GM19023 (cell line): ENCODE results near the gene LAMP1.
A peak's percentile ranks its signal among the peaks of the same experiment; 100 is the strongest.
"Not testable (repeated sequence)": the region's sequence is repeated elsewhere in the genome, so short reads cannot be mapped to it uniquely, and the experiment has no call there.

ENCODE experiments used
- ATAC-seq: cut with Tn5 transposase; IDR thresholded peaks from one replicate; pipeline ENCODE4 v1.9.1; 2021; ENCODE audit warnings: mild to moderate bottlenecking, moderate library complexity; ENCODE audit not compliant: unreplicated experiment

Gene LAMP1, protein sequence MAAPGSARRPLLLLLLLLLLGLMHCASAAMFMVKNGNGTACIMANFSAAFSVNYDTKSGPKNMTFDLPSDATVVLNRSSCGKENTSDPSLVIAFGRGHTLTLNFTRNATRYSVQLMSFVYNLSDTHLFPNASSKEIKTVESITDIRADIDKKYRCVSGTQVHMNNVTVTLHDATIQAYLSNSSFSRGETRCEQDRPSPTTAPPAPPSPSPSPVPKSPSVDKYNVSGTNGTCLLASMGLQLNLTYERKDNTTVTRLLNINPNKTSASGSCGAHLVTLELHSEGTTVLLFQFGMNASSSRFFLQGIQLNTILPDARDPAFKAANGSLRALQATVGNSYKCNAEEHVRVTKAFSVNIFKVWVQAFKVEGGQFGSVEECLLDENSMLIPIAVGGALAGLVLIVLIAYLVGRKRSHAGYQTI

DNA sequence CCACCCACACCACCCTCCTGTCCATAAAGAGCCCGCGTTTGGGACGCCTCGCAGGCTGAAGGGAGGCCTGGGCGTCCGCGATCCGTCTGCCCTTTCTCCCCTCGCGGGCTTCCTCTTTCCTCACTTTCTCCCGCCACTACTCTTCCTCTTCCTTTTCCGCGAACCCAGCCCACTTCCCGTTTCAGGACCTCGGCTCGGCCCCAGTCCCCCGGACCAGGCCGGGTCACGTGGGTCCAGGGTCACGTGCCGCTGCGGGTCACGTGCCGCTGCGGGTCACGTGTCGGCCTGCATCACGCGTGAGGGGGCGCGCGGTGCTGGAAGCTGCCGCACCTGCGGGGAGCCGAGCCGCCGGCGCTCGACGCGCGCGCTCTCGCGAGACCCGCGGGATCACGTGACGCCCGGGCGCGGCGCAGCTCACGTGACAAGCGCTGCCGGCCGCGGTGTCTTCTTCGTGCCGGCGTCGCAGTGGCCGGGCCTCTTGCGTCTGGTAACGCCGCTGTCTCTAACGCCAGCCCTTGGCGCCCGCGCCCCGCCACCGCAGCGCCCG, at the start of gene LAMP1:
TSS of gene LAMP1 (plus strand) at position 417 of the 547 bp plus-strand sequence. CDS start 196 bp downstream, outside the sequence.
- ATAC-seq: peak; percentile 79

DNA sequence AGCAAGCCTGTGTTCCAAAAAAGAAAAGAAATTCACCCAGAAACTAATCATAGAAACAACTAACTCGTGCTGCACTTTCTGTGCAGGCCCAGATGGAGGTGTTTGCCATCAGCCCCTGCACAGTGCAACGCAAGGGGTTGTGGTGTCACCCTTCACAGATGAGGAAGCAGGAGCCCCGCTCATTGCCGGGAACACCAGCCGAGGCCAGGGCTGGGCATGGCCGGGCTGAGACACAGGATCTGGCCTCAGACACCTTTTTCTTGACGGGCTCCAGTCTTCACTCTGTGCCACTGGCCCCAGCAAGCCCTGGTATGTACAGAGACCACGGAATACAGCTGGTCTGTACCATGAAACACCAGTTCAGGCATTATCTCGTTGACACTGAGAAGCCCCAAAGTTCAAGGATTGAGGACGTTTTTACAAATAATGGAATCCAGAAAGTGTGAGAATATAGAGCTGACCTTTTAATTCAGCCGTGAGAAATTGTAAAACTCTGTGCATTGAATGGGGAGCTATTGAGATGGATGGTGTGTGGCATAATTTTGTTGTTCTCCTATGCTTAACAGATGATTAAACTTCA, 44.4 kb upstream of the LAMP1 start:
- ATAC-seq: no peak

GRCh38 chr13:113257908-113258307, 39.1 kb upstream of the LAMP1 start:
- ATAC-seq: not testable (repeated sequence)

DNA sequence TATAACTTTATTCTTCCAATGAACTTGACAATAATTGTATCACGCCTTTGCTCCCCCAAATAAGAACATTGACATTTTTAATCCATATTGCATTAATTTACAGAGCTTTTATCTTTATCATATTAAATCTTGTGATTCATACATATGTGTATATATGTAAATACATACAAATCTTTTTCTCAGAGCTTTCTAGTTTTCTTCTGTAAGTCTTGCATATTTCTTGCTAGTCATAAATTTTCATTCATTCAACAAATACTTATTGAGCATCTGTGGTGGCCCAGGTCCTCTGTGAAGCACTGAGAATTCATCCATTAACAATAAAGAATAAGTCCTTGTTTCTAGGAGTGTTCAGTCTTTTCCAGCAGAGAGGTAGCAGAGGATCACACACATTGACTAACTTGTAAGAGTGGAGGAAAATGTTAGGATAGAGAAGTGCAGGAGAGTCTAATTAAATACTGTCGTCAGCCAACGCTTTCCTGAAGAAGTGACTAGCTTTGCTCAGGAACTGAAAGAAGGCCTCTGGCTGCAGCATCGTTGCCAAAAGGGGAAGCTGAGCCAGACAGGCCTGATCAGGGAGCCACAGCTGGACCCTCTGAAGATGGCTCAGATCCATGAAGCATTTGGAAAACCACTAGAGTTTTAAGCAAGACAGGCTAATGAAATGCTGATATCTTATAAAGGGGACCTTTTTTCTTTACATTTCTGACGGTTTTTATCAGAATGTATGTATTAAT, 38.6 kb upstream of the LAMP1 start:
- ATAC-seq: no peak

DNA sequence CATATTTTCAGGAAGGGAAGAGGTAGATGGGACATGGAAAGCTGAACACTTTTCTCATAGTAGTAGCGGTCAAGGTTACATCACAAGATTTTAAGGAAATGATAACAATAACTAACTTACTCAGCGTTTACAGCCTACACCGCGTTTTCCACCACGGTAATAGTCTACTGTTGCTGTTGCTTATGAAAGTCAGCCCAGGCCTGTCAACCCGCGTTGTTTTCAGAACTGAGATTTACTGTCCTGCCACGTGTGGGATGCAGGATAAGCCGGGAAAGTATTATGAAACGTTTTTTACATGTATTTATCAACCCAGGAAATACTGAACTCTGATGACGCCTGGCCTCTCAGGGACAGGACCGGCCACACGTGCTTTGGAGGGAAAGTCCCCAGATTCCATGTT, 36.0 kb upstream of the LAMP1 start:
- no peak for ATAC-seq

- not testable (repeated sequence) for ATAC-seq
These were observed 34.0 kb upstream of the LAMP1 start for GRCh38 chr13:113263016-113263415.

- ATAC-seq: no peak
These were observed 29.2 kb upstream of the LAMP1 start for GRCh38 chr13:113267642-113268405.

GRCh38 chr13:113272031-113272430, 25.0 kb upstream of the LAMP1 start:
- no peak for ATAC-seq

- no peak for ATAC-seq
These were observed 24.3 kb upstream of the LAMP1 start for GRCh38 chr13:113272701-113273181.

- ATAC-seq: no peak
These were observed 23.7 kb upstream of the LAMP1 start for GRCh38 chr13:113273321-113273720.

DNA sequence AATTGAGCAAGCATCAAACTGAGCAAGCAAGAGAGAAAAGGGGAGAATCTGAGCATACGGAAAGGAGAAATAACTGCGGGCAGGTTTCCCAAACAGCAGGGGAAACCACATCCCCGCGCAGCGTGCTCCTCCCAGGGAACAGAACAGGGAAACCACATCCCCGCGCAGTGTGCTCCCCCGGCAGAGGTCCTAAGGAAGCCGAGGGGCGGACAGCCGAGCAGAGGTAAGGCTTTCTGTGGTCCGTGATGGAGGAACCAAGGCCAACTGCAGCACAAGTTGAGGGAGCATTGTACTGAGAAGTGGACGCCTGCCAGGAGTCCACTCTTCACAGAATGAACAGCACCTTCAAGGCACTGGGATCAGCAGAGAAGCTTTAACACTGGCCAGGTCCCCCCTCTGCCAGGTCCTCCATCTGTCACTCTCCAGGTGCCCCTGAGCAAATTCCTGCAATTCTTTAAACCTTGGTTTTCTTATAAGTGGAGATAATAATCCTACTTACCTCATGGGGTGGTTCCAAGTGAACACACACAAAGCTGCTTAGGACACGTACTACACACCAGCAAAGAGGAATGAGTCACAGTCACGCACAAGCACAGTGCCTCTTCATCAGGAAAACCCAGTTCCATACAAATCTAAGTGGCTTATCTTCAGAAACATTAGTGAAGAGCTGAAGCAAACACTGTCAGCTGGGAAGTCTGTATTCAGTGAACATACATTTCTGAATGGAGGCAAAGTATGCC, 23.0 kb upstream of the LAMP1 start:
- no peak for ATAC-seq

DNA sequence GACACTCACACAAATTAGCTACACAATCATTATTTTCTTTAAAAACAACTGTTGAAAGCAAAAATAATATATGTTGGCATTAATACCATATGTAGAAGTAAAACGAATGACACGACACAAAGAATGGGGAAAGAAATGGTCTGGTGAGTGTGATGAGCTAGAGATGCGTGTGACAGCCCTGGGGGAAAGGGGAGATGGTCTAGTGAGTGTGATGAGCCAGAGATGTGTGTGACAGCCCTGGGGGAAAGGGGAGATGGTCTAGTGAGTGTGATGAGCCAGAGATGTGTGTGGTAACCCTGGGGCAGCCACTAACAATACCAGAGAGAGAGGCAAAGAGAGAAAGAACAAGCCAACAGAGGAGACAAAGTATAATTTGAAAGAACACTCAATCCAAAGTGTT, 22.3 kb upstream of the LAMP1 start:
- no peak for ATAC-seq

- ATAC-seq: no peak
These were observed 21.7 kb upstream of the LAMP1 start for GRCh38 chr13:113275387-113275786.

DNA sequence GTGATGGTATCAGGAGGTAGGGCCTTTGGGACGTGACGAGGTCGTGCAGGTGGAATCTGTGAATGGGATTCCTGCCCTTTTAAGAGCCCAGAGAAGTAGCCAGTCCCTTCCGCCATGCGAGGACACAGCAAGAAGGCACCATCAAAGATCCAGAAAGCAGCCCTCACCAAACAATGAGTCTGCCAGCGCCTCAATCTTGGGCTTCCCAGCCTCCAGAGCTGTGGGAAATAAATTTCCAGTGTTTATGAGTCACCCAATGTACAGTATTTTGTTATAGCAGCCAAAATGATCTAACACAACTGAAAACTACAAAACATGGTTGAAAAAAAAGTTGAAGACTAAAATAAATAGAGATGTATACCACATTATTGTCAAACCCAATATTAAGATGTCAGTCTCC, 16.9 kb upstream of the LAMP1 start:
- ATAC-seq: no peak

DNA sequence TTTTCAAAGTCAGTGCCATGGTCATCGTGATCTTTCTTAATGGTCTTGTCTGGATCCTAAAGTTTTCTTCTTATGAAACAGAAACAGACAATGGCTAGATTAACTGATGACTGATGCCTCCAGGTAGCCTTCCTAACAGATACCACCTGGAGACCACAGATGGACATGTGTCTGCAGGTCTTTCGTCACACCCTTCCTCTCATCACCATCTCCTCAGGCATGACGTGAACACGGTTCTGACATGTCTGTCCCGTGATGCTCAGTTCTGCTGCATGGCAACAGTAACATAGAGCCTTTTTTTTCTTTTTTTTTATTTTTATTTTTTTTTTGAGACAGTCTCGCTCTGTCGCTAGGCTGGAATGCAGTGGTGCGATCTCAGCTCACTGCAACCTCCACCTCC, 13.1 kb upstream of the LAMP1 start:
- ATAC-seq: no peak

DNA sequence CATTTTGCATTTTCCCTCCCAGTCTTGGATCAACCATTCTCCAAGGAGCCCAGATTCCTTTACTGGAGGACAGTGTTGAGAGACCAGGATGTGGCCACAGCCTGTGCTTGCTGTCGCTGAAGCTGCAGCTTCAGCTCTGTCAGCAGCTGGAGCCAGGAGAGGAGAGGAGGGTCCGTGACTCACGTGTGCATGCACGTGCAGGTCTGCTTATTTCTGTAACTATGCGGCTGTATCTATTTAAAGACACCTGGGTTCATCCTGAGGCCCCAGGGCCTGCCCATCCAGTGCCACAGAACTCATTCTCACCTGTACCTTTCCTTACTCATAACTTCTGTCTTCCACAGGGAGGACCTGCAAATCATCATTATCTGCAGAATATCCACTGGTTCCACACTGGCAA, 8.2 kb upstream of the LAMP1 start:
- ATAC-seq: no peak

DNA sequence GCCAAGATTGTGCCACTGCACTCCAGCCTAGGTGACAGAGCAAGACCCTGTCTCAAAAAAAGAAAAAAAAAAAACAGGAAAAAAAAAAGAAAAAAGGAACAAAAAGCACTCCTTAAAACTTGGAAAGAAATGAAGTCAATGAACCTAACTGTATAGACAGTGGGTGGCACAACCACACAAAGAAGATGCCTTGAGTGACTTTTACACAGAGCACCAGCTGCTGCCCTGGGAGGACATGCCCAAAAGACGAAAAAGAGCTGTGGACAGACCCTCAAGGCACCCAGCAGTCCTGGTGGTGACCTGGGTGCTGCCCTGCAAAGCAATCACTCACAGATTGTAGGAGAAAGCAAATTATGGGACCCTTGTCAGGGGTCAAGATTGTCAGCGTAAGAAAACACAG, 5.9 kb upstream of the LAMP1 start:
- ATAC-seq: no peak

DNA sequence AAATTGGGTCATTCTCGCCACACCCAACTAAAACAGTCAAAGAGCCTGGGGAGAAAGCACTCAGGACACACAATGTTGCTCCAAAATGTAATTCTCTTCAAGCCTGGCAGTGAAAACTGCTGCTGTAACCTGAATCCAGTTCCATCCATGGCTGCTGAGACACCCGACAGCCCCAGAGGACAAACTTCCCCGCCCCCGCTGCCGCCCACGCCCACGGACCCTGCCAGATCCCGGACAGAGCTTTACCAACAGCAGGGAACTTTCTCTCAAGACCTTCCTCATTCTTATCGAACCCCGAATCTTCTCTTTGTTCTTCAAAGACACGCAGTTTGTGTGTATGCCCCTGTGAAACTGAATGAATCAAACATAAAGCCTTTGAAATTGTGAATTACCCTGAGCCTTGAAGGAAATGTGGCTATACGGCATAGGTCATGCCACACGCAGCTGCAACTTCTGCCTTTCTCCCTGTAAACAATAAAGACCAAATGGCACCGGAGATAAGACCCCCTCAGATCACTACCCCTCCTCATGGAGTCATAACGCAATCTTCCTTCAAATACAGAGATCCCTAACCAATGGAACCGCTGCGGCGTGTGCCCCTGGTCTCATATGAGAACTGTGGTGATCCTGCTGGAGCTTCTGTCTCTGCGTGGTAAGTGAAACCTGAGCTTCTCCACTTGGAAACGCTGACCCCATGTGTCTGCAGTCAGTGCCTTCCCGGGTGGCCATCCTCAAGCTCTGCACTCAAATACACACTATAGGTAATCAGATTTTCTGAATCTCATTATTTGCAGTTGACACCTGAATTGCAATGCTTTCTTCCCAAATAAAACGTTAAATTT, 4.8 kb upstream of the LAMP1 start:
- no peak for ATAC-seq

GRCh38 chr13:113293686-113294085, 3.4 kb upstream of the LAMP1 start:
- ATAC-seq: no peak
